K562 (cell line): ENCODE data around the gene HEXIM2. TPM values are rescaled to one million over a fixed set of nuclear protein-coding genes. Genes with fewer than 3 reads are reported as not detected.

Experiments used
- ATAC-seq: fragments of 200-7000 bp; cut with Tn5 transposase; 3 replicates; pipeline ENCODE4 v1.9.1; 2020; ENCODE audit warnings: moderate library complexity
- BruUV-seq: library from RNA; stranded (reverse); fragments of 400-500 nt; replicated peaks from 2 replicates; lab custom pipeline; 2021; lab: Mats Ljungman, UMichigan
- CTCF ChIA-PET: fragments of 300-600 bp; formaldehyde crosslinking; extraction: SDS; loops from one replicate; lab custom pipeline; 2021; ENCODE audit warnings: low intra/inter-chr PET ratio; lab: Yijun Ruan, JAX
- POLR2A ChIA-PET: fragments of 300-600, 350-650 bp; sonication (Branson Sonifier 250); formaldehyde crosslinking; extraction: SDS; loops from one replicate; lab custom pipeline; 2021; ENCODE audit warnings: antibody characterized with exemption, inconsistent platforms; lab: Yijun Ruan, JAX
- DNase-seq, 4 experiments: peaks; one replicate each; pipeline versions ENCODE4 v3.0.0 to v3.0.0-alpha.2; 2011 to 2018; ENCODE audit warnings: low spot score in 3 of 4, mixed read lengths in 3 of 4; ENCODE audit errors: extremely low read depth in 1 of 4
- FAIRE-seq: peaks from 2 replicates; lab custom pipeline; 2011; peaks lifted over from hg19 to GRCh38; lab: Jason Lieb, UNC
- H2AFZ ChIP-seq: 2 replicates; pipeline ENCODE4 v1.6.0; 2011; ENCODE audit warnings: low read depth, low read length, control low read depth, inconsistent platforms
- H3K27ac ChIP-seq: fragments of 200-600 bp; 3 replicates; pipeline ENCODE4 v1.8.0; 2011; ENCODE audit warnings: low read depth, mild to moderate bottlenecking, control low read depth, inconsistent platforms, low read length, moderate library complexity, mixed read lengths; ENCODE audit errors: extremely low read depth
- H3K27me3 ChIP-seq, 2 experiments: fragments of 300-600 bp in 1 of 2; 2 replicates in 1 of 2; 3 replicates in 1 of 2; pipeline versions ENCODE4 v1.6.0 to v1.8.0; 2011; ENCODE audit warnings: inconsistent platforms in 2 of 2, low read length in 2 of 2, mild to moderate bottlenecking in 1 of 2, mixed read lengths in 1 of 2, moderate library complexity in 1 of 2; ENCODE audit not compliant: control insufficient read depth in 2 of 2, insufficient read depth in 2 of 2
- H3K36me3 ChIP-seq: fragments of 300-600 bp; 3 replicates; pipeline ENCODE4 v1.8.0; 2011; ENCODE audit warnings: mild to moderate bottlenecking, low read length, inconsistent platforms; ENCODE audit not compliant: control insufficient read depth, insufficient read depth
- H3K4me1 ChIP-seq, 2 experiments: fragments of 200-600 bp in 1 of 2; replicated peaks in 1 of 2; 2 replicates in 1 of 2; 3 replicates in 1 of 2; pipeline versions ENCODE4 v1.5.1 to v1.8.0; 2011; ENCODE audit warnings: inconsistent platforms in 2 of 2, low read length in 2 of 2, mild to moderate bottlenecking in 1 of 2, mixed read lengths in 1 of 2, moderate library complexity in 1 of 2; ENCODE audit not compliant: control insufficient read depth in 2 of 2, insufficient read depth in 2 of 2
- H3K4me2 ChIP-seq: 2 replicates; pipeline ENCODE4 v1.6.1; 2011; ENCODE audit warnings: low read length, control low read depth, inconsistent platforms, mixed read lengths; ENCODE audit not compliant: insufficient read depth
- H3K4me3 ChIP-seq: fragments of 200-600 bp; sonication (generic), shearing (Covaris generic); 2 replicates; pipeline ENCODE4 v1.5.1; 2016; ENCODE audit warnings: control low read depth, inconsistent platforms
- H3K79me2 ChIP-seq: fragments of 200-600 bp; 3 replicates; pipeline ENCODE4 v1.8.0; 2011; ENCODE audit warnings: low read length, inconsistent platforms; ENCODE audit not compliant: control insufficient read depth, insufficient read depth
- H3K9ac ChIP-seq, 2 experiments: 2 replicates each; pipeline versions ENCODE4 v1.6.0 to v1.6.1; 2011; ENCODE audit warnings: low read depth in 2 of 2, low read length in 2 of 2, control low read depth in 1 of 2, inconsistent platforms in 1 of 2, mild to moderate bottlenecking in 1 of 2, mixed read lengths in 1 of 2; ENCODE audit not compliant: insufficient read depth in 1 of 2
- H3K9me1 ChIP-seq: one replicate; pipeline ENCODE4 v1.6.0; 2011; ENCODE audit warnings: inconsistent platforms, mild to moderate bottlenecking, low read length, moderate library complexity; ENCODE audit not compliant: control insufficient read depth, insufficient read depth
- H3K9me3 ChIP-seq: replicated peaks from 2 replicates; pipeline ENCODE4 v1.5.1; 2011; ENCODE audit warnings: low read depth, low read length, inconsistent platforms; ENCODE audit not compliant: control insufficient read depth, insufficient read depth
- H4K20me1 ChIP-seq: replicated peaks from 2 replicates; pipeline ENCODE4 v1.6.1; 2011; ENCODE audit warnings: low read length, inconsistent platforms, mixed read lengths; ENCODE audit not compliant: control insufficient read depth, insufficient read depth
- ARID1B ChIP-seq: fragments of 450-650 bp; IDR thresholded peaks from 2 replicates; pipeline ENCODE4 v1.6.1; 2016; ENCODE audit warnings: antibody characterized with exemption, mild to moderate bottlenecking, inconsistent platforms
- ARID2 ChIP-seq: fragments of 450-650 bp; IDR thresholded peaks from 2 replicates; pipeline ENCODE4 v1.6.1; 2017; ENCODE audit warnings: antibody characterized with exemption, mild to moderate bottlenecking
- DIDO1 ChIP-seq: fragments of 450-650 bp; IDR thresholded peaks from 2 replicates; pipeline ENCODE4 v1.6.1; 2016; ENCODE audit warnings: low read depth, missing biosample characterization, missing genetic modification characterization
- GTF2A2 ChIP-seq: IDR thresholded peaks from 2 replicates; pipeline ENCODE4 v1.6.1; 2016; ENCODE audit warnings: mild to moderate bottlenecking, missing genetic modification characterization, missing compliant biosample characterization
- HDAC3 ChIP-seq: fragments of 450-650 bp; IDR thresholded peaks from 2 replicates; pipeline ENCODE4 v1.6.1; 2018; ENCODE audit warnings: borderline replicate concordance, mild to moderate bottlenecking, moderate library complexity; ENCODE audit not compliant: partially characterized antibody
- KAT8 ChIP-seq: fragments of 450-650 bp; IDR thresholded peaks from 2 replicates; pipeline ENCODE4 v1.6.1; 2016; ENCODE audit warnings: low read depth, mild to moderate bottlenecking
- MTA1 ChIP-seq: fragments of 450-650 bp; IDR thresholded peaks from 2 replicates; pipeline ENCODE4 v1.6.1; 2017; ENCODE audit warnings: borderline replicate concordance
- MXI1 ChIP-seq: IDR thresholded peaks from 2 replicates; pipeline ENCODE4 v1.6.1; 2011; ENCODE audit warnings: low read depth, mild to moderate bottlenecking, improper control_type of control experiment, low read length
- PHF21A ChIP-seq: fragments of 450-650 bp; IDR thresholded peaks from 2 replicates; pipeline ENCODE4 v1.6.1; 2017; ENCODE audit warnings: low read depth, borderline replicate concordance
- RBFOX2 ChIP-seq: fragments of 200-400 bp; formaldehyde crosslinking; IDR thresholded peaks from 2 replicates; pipeline ENCODE4 v1.6.1; 2017; ENCODE audit warnings: low read depth, mild to moderate bottlenecking, low read length, moderate library complexity
- SAP30 ChIP-seq: fragments of 200-600 bp; sonication (generic); IDR thresholded peaks from 2 replicates; pipeline ENCODE4 v1.6.1; 2012; ENCODE audit warnings: borderline replicate concordance, low read depth, mild to moderate bottlenecking, moderate library complexity, low read length, control low read depth, inconsistent platforms; ENCODE audit not compliant: insufficient read depth, poor library complexity, severe bottlenecking
- WGBS: fragments of 100-300 bp; shearing (Covaris generic); methylation state at CpG from one replicate; pipeline ENCODE4 v1.1.6; 2016; ENCODE audit warnings: low coverage, mixed read lengths; ENCODE audit not compliant: insufficient coverage; ENCODE audit errors: missing lambda C conversion rate; 5-methylcytosine and 5-hydroxymethylcytosine counted together
- in situ Hi-C: fragments of 300-500 bp; cut with MboI; formaldehyde crosslinking; loops from 4 replicates; pipeline ENCODE4 v1.15.0; 2018; ENCODE audit warnings: inconsistent platforms, mixed read lengths
- intact Hi-C: fragments of 100-400 bp; cut with micrococcal nuclease; formaldehyde crosslinking; loops from 2 replicates; pipeline ENCODE4 v1.14.2; 2022
- polyA plus RNA-seq, 8 experiments: library from polyadenylated mRNA; depleted of rRNA in 4 of 8; stranded (reverse) in 5 of 8; unstranded in 3 of 8; fragments of >200 nt; fragmentation: Nextera tagmentation in 2 of 8; fragmentation: Illumina TruSeq in 1 of 8; extraction: Ambion mirVana in 2 of 8; extraction: Trizol in 1 of 8; gene quantifications; 2 replicates each; pipeline versions ENCODE4 v1.2.1 to v1.2.3, GENCODE V29; 2011 to 2014; ENCODE audit warnings: inconsistent platforms in 1 of 8, missing spikeins in 1 of 8
- total RNA-seq, 7 experiments: library from RNA; depleted of rRNA in 6 of 7; stranded (reverse); fragments of >200 nt in 6 of 7; fragmentation: Illumina TruSeq in 2 of 7; extraction: Trizol in 2 of 7; gene quantifications; 2 replicates each; pipeline versions ENCODE4 v1.2.1 to v1.2.3, GENCODE V29; 2011 to 2021; ENCODE audit warnings: low replicate concordance in 1 of 7
- TF ChIP-seq, protein P1 (sequence below): fragments of 450-650 bp; IDR thresholded peaks from 2 replicates; pipeline ENCODE4 v1.6.1; 2016; ENCODE audit warnings: antibody characterized with exemption
- TF ChIP-seq, protein P2 (sequence below), 3 experiments: IDR thresholded peaks in 2 of 3; conservative IDR thresholded peaks in 1 of 3; 2 replicates each; pipeline ENCODE4 v1.5.1; 2011 to 2012; ENCODE audit warnings: low read length in 3 of 3, mild to moderate bottlenecking in 3 of 3, control low read depth in 2 of 3, improper control_type of control experiment in 1 of 3, inconsistent platforms in 1 of 3, low read depth in 1 of 3, mixed read lengths in 1 of 3, moderate library complexity in 1 of 3; ENCODE audit not compliant: insufficient read depth in 2 of 3
- TF ChIP-seq, protein P3 (sequence below), 2 experiments: fragments of 150-350 bp in 1 of 2; IDR thresholded peaks; 2 replicates each; pipeline ENCODE4 v1.6.1; 2012 to 2016; ENCODE audit warnings: low read depth in 2 of 2, low read length in 2 of 2, mild to moderate bottlenecking in 1 of 2, moderate library complexity in 1 of 2

HEXIM2 gene
- total and polyA plus RNA-seq, 9 of the 15 experiments (the other 6 are each of a cell fraction or from before 2014, with no cell fraction given) = 0.69 to 3.4 (median 1.1) TPM; not detected in 2

DNA sequence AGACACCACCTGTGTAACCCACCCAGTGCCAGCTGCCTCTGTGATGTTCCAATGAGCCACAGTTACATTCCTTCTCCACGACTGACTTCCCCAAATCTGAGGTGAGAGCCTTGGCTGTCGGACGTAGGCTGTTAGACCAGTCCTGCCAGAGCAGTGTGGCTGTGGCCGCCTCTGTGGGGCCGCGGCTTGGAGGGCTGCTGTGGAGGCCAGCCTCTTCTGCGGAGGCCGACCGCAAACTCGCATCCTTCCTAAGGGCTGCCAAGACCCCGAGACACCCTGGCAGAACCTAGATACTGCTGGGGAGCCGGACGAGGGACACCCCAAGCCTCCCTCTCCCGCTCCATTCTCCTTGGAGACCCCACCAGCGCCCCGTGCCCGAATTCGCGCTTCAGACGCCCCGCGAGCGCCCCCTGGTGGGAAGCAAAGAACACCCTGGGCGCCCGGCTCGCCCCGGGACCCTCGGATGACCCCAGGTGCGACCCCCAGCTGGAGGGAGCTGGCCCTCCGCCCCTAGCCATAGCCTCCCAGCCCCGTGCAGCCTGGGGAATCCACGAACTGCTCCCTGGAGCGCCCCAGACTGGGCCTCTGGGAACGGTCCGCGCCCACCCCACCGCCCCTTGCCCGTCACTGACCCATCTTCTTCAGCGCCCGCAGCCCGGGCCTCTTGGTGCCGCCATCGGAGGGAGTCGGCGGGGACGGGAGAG lies 29.9 kb upstream of the HEXIM2 start:
- ATAC-seq = peak; percentile 8
- in situ Hi-C loops = no loop called here
- TF ChIP-seq SAP30 (peak; percentile 25), KAT8 (no peak), PHF21A (no peak), RBFOX2 (peak; percentile 17; the same call in 1 of the 2 replicates), ARID2 (0 out of 2 replicates have a peak, but pooled peaks have one; percentile 47), MTA1 (peak; percentile 24; the same call in 1 of the 2 replicates), DIDO1 (tag) (no peak), HDAC3 (no peak), GTF2A2 (no peak), MXI1 (no peak), ARID1B (peak; percentile 26; the same call in 1 of the 2 replicates)
- TF ChIP-seq, protein P1, sequence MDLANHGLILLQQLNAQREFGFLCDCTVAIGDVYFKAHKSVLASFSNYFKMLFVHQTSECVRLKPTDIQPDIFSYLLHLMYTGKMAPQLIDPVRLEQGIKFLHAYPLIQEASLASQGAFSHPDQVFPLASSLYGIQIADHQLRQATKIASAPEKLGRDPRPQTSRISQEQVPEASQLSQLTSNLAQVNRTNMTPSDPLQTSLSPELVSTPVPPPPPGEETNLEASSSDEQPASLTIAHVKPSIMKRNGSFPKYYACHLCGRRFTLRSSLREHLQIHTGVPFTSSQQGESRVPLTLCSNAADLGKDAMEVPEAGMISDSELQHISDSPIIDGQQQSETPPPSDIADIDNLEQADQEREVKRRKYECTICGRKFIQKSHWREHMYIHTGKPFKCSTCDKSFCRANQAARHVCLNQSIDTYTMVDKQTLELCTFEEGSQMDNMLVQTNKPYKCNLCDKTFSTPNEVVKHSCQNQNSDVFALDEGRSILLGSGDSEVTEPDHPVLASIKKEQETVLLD = peak; percentile 65; the same call in 1 of the 2 replicates
- TF ChIP-seq, protein P2, sequence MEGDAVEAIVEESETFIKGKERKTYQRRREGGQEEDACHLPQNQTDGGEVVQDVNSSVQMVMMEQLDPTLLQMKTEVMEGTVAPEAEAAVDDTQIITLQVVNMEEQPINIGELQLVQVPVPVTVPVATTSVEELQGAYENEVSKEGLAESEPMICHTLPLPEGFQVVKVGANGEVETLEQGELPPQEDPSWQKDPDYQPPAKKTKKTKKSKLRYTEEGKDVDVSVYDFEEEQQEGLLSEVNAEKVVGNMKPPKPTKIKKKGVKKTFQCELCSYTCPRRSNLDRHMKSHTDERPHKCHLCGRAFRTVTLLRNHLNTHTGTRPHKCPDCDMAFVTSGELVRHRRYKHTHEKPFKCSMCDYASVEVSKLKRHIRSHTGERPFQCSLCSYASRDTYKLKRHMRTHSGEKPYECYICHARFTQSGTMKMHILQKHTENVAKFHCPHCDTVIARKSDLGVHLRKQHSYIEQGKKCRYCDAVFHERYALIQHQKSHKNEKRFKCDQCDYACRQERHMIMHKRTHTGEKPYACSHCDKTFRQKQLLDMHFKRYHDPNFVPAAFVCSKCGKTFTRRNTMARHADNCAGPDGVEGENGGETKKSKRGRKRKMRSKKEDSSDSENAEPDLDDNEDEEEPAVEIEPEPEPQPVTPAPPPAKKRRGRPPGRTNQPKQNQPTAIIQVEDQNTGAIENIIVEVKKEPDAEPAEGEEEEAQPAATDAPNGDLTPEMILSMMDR (IDR thresholded peaks at IDR 0.05 in 2 of 3, conservative IDR thresholded peaks at IDR 0.05 in 1 of 3; ENCODE audit: insufficient read depth in 2 of 3, low read depth in 1 of 3, low read length in 3 of 3) = peak; percentile 70 to 91 (median 77)
- TF ChIP-seq, protein P3, sequence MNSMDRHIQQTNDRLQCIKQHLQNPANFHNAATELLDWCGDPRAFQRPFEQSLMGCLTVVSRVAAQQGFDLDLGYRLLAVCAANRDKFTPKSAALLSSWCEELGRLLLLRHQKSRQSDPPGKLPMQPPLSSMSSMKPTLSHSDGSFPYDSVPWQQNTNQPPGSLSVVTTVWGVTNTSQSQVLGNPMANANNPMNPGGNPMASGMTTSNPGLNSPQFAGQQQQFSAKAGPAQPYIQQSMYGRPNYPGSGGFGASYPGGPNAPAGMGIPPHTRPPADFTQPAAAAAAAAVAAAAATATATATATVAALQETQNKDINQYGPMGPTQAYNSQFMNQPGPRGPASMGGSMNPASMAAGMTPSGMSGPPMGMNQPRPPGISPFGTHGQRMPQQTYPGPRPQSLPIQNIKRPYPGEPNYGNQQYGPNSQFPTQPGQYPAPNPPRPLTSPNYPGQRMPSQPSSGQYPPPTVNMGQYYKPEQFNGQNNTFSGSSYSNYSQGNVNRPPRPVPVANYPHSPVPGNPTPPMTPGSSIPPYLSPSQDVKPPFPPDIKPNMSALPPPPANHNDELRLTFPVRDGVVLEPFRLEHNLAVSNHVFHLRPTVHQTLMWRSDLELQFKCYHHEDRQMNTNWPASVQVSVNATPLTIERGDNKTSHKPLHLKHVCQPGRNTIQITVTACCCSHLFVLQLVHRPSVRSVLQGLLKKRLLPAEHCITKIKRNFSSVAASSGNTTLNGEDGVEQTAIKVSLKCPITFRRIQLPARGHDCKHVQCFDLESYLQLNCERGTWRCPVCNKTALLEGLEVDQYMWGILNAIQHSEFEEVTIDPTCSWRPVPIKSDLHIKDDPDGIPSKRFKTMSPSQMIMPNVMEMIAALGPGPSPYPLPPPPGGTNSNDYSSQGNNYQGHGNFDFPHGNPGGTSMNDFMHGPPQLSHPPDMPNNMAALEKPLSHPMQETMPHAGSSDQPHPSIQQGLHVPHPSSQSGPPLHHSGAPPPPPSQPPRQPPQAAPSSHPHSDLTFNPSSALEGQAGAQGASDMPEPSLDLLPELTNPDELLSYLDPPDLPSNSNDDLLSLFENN (IDR thresholded peaks at IDR 0.05; ENCODE audit: low read depth in 2 of 2, low read length in 2 of 2) = no peak

More for the DNA sequence above, 29.9 kb upstream of the HEXIM2 start:
- H3K79me2 ChIP-seq = peaks cover 7% of the 10 kb centered on the region; the same call in 1 of the 3 replicates
- no peaks in the 10 kb centered on the region for H3K9me1 ChIP-seq
- H2AFZ ChIP-seq = peak overlapping the region; percentile 70
- WGBS = 9% methylated on average over 37 of the region's 46 CpGs
- H3K4me2 ChIP-seq = peak overlapping the region; percentile 66
- peak; percentile 65 to 70 (median 67) for DNase-seq
- intact Hi-C loops = loop anchor here (2.0 to 5.0 kb wide), 2 partner anchors 211 to 354 kb away; no protein-coding TSS in a partner anchor
- ChIA-PET POLR2A (no interaction called here), CTCF (interaction anchor here (0.7 to 6.2 kb wide), 12 partner anchors 10 to 352 kb away, joined by 3 to 165 read pairs (median 4); partner anchors contain the start of gene HEXIM2)
- no peaks in the 10 kb centered on the region; the same call in 1 of the 2 replicates for H3K9me3 ChIP-seq
- H3K4me1 ChIP-seq = peaks cover 30 to 62% of the 10 kb centered on the region in 2 experiments
- BruUV-seq = no TSS peak
- H4K20me1 ChIP-seq = peaks cover 6% of the 10 kb centered on the region; the same call in 1 of the 2 replicates
- no peaks in the 10 kb centered on the region for H3K27me3 ChIP-seq
- peak overlapping the region; percentile 68 to 92; a peak in 3 of 4 replicates for H3K9ac ChIP-seq
- no peak for FAIRE-seq
- peak overlapping the region; percentile 95 for H3K4me3 ChIP-seq
- no peaks in the 10 kb centered on the region for H3K36me3 ChIP-seq
- H3K27ac ChIP-seq = peak overlapping the region; percentile 74; the same call in 1 of the 3 replicates
